ENCODE measurements around the gene C7orf33.

DNA sequence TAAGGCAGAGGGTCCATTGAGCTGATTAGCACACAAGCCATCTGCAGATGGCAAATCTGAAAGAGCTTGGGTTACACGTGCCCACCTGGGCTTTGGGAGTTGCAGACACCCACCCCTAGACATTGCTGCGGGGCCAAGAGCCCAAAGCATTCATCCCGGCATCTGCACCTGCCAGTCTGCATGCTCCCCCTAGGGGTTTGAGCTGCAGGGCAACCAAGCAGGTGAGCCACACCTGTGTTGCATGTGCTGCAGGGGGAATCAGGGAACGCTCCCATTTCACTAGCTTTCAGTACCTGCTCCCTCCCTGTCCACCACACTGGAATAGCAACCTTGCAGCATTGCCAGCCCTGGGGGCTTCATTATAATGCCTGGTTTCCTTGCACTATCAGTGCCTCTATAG lies 21.1 kb downstream of the C7orf33 start:
- TF ChIP-seq POLR2A (IDR thresholded peaks at IDR 0.05; ENCODE audit: extremely low read depth, insufficient read length) (no peak), MYC (IDR thresholded peaks at IDR 0.05; ENCODE audit: low read depth, low read length) (no peak)
- TF ChIP-seq, protein P1, sequence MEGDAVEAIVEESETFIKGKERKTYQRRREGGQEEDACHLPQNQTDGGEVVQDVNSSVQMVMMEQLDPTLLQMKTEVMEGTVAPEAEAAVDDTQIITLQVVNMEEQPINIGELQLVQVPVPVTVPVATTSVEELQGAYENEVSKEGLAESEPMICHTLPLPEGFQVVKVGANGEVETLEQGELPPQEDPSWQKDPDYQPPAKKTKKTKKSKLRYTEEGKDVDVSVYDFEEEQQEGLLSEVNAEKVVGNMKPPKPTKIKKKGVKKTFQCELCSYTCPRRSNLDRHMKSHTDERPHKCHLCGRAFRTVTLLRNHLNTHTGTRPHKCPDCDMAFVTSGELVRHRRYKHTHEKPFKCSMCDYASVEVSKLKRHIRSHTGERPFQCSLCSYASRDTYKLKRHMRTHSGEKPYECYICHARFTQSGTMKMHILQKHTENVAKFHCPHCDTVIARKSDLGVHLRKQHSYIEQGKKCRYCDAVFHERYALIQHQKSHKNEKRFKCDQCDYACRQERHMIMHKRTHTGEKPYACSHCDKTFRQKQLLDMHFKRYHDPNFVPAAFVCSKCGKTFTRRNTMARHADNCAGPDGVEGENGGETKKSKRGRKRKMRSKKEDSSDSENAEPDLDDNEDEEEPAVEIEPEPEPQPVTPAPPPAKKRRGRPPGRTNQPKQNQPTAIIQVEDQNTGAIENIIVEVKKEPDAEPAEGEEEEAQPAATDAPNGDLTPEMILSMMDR (IDR thresholded peaks at IDR 0.05; ENCODE audit: low read depth, low read length): no peak
